ENCODE results near the gene TIGD7.

TIGD7 gene

DNA sequence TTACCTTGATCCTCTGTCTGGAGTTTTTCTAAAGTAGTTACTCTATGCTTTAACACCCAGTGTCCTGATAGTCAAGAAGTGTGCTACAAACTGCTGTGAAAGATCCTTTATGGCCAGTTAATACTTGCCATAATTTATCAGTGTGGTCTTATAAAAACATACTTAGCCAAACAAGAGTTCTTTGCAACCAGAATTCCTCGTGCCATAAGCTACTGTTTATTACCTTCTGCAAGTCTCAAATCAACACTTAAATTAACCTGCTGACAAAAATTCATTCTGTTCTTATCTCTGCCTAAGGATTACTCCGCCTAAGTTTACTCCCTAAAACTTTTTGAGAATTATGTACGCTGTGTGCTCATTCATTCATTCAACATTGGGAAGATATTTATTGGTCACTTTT, 22.9 kb upstream of the TIGD7 start:
- TF ChIP-seq CTCF (IDR thresholded peaks at IDR 0.05; ENCODE audit: insufficient read depth, missing control alignments) = no peak
- DNase-seq (ENCODE audit: insufficient read length, low spot score) = no peak
- FAIRE-seq = no peak

DNA sequence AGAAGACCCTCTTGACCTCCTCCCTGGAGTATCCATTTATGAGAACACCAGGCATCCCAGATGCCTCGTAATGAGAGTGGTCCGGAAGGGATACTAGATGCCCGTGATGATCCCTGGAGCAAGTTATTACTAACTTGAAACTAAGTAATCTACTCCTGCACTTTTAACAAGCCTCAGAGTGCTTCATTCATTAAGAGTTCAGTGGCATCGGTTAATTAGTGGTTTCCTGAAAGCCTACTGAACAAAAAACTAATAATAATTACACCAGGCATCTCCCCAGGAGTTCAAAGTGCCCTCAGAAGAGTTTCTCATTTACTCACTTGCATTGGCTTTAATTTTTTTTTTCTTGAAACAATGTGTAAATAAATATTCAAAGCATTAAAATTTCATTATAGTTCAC, 22.3 kb upstream of the TIGD7 start:
- FAIRE-seq (no peak), DNase-seq (ENCODE audit: insufficient read length, low spot score) (no peak)
- TF ChIP-seq CTCF (IDR thresholded peaks at IDR 0.05; ENCODE audit: insufficient read depth, missing control alignments) = no peak

GRCh38 chr16:3321816-3322215, 16.6 kb upstream of the TIGD7 start:
- FAIRE-seq (no peak), DNase-seq (ENCODE audit: insufficient read length, low spot score) (no peak)
- no peak for TF ChIP-seq CTCF (IDR thresholded peaks at IDR 0.05; ENCODE audit: insufficient read depth, missing control alignments)

GRCh38 chr16:3317315-3317999, 12.2 kb upstream of the TIGD7 start:
- DNase-seq (ENCODE audit: insufficient read length, low spot score) = no peak
- FAIRE-seq = no peak
- no peak for TF ChIP-seq CTCF (IDR thresholded peaks at IDR 0.05; ENCODE audit: insufficient read depth, missing control alignments)

DNA sequence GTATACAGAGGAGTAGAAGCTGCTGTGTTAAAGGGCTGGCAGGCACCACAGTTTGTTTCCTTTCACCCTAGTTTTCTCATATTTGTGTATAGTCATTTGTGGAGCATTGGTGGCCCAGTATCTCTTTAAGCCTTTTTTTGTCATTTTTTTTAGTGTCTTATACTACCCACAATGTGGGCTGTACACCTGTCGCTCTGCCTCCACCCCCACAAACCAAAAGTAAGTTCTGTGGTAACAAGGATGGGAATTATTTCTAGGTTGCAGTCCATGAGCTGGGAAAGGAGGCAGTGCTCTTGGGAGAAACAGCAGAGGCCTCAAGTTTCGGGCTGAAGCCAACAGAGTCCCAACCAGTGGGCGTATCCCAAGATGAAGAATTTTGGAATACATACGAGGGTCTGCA, 6.3 kb upstream of the TIGD7 start:
- FAIRE-seq (no peak), DNase-seq (ENCODE audit: insufficient read length, low spot score) (no peak)
- no peak for TF ChIP-seq CTCF (IDR thresholded peaks at IDR 0.05; ENCODE audit: insufficient read depth, missing control alignments)

GRCh38 chr16:3306078-3306477, 848 bp upstream of the TIGD7 start:
- DNase-seq (ENCODE audit: insufficient read length, low spot score) (no peak), FAIRE-seq (no peak)
- no peak for TF ChIP-seq CTCF (IDR thresholded peaks at IDR 0.05; ENCODE audit: insufficient read depth, missing control alignments)

DNA sequence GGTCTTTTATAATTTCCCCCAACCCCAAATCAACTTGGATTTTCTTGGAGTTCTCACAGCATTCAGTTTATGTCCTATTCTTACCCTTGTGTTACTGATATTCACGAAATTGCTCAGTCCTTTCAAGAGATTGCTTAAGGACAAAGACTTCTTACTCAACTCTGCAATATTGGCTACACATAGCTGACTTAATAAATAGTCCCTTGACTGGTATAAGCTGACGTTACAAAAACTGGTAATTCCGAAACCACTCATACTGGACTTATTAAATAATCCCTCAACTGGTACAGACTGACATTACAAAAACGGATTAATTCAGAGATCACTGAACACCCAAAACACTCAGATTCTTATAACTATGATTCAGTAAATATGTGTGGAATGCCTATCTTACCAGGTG, 860 bp downstream of the TIGD7 start:
- TF ChIP-seq CTCF (IDR thresholded peaks at IDR 0.05; ENCODE audit: insufficient read depth, missing control alignments) = no peak
- DNase-seq (ENCODE audit: insufficient read length, low spot score) (no peak), FAIRE-seq (no peak)
